Neural progenitor cell (in vitro differentiated cells): ENCODE results near the gene GOLGA3. TPM values are rescaled to one million over a fixed set of nuclear protein-coding genes. Genes with fewer than 3 reads are reported as not detected.

Source experiments
- DNase-seq: peaks from one replicate; pipeline ENCODE4 v3.0.0-alpha.2; 2016; ENCODE audit warnings: low spot score
- H2AFZ ChIP-seq: fragments of 200-600 bp; sonication (generic); replicated peaks from 2 replicates; pipeline ENCODE4 v1.6.1; 2016; ENCODE audit warnings: antibody characterized with exemption
- H3F3A ChIP-seq: fragments of 200-600 bp; sonication (generic); 2 replicates; pipeline ENCODE4 v1.6.1; 2016; ENCODE audit warnings: antibody characterized with exemption, low read depth
- H3K27ac ChIP-seq: fragments of 200-600 bp; sonication (generic); 2 replicates; pipeline ENCODE4 v1.5.1; 2016; ENCODE audit warnings: mild to moderate bottlenecking
- H3K27me3 ChIP-seq: fragments of 200-600 bp; sonication (generic); 2 replicates; pipeline ENCODE4 v1.6.1; 2016; ENCODE audit warnings: mild to moderate bottlenecking, moderate library complexity
- H3K36me3 ChIP-seq: fragments of 200-600 bp; sonication (generic); 2 replicates; pipeline ENCODE4 v1.5.1; 2016
- H3K4me1 ChIP-seq: fragments of 200-600 bp; sonication (generic); 2 replicates; pipeline ENCODE4 v1.6.1; 2016; ENCODE audit warnings: mixed run types
- H3K4me2 ChIP-seq: fragments of 200-600 bp; sonication (generic); 2 replicates; pipeline ENCODE4 v1.6.1; 2016
- H3K4me3 ChIP-seq: fragments of 200-600 bp; sonication (generic); 2 replicates; pipeline ENCODE4 v1.5.1; 2016
- H3K79me2 ChIP-seq: fragments of 200-600 bp; sonication (generic); 2 replicates; pipeline ENCODE4 v1.6.1; 2016; ENCODE audit warnings: low read depth
- H3K9ac ChIP-seq: fragments of 200-600 bp; sonication (generic); 2 replicates; pipeline ENCODE4 v1.6.1; 2016
- H3K9me3 ChIP-seq: fragments of 200-600 bp; sonication (generic); 2 replicates; pipeline ENCODE4 v1.5.1; 2016; ENCODE audit warnings: low read depth
- H4K20me1 ChIP-seq: fragments of 200-600 bp; sonication (generic); 2 replicates; pipeline ENCODE4 v1.6.1; 2016; ENCODE audit warnings: low read depth
- H3K27ac Mint-ChIP-seq: 3 replicates; pipeline ENCODE4 v1.8.0; 2021; ENCODE audit warnings: mixed read lengths
- H3K27me3 Mint-ChIP-seq: 2 replicates; pipeline ENCODE4 v1.8.0; 2022; ENCODE audit warnings: low read depth, mild to moderate bottlenecking, inconsistent platforms, moderate library complexity, mixed read lengths; ENCODE audit not compliant: insufficient read depth
- H3K36me3 Mint-ChIP-seq: 3 replicates; pipeline ENCODE4 v1.8.0; 2021; ENCODE audit warnings: mixed read lengths
- H3K4me1 Mint-ChIP-seq: 3 replicates; pipeline ENCODE4 v1.8.0; 2021; ENCODE audit warnings: mixed read lengths
- H3K4me3 Mint-ChIP-seq: 3 replicates; pipeline ENCODE4 v1.8.0; 2021; ENCODE audit warnings: mild to moderate bottlenecking, moderate library complexity, mixed read lengths
- H3K9me3 Mint-ChIP-seq: 3 replicates; pipeline ENCODE4 v1.8.0; 2020; ENCODE audit warnings: mixed read lengths
- EZH2 ChIP-seq: fragments of 200-600 bp; sonication (generic); IDR thresholded peaks from 2 replicates; pipeline ENCODE4 v1.6.1; 2017; ENCODE audit warnings: antibody characterized with exemption, mild to moderate bottlenecking, moderate library complexity
- EZH2phosphoT487 ChIP-seq: fragments of 200-600 bp; sonication (generic); IDR thresholded peaks from 2 replicates; pipeline ENCODE4 v1.6.1; 2017; ENCODE audit warnings: antibody characterized with exemption
- total RNA-seq: library from RNA; depleted of rRNA; stranded (reverse); fragments of >200 nt; gene quantifications from 2 replicates; pipeline ENCODE4 v1.2.3, GENCODE V29; 2015; ENCODE audit warnings: low replicate concordance
- TF ChIP-seq, protein P1 (sequence below): fragments of 200-600 bp; sonication (generic); IDR thresholded peaks from 2 replicates; pipeline ENCODE4 v1.5.1; 2017; ENCODE audit warnings: antibody characterized with exemption, mild to moderate bottlenecking

The GOLGA3 gene
- total RNA-seq, 1 donor from 2014 or later: 8.5 TPM

- Mint-ChIP-seq H3K27ac (no peak overlapping the region), H3K27me3 (peaks cover 2% of the 10 kb centered on the region), H3K4me1 (peaks cover 5% of the 10 kb centered on the region), H3K36me3 (peaks cover 8% of the 10 kb centered on the region), H3K4me3 (no peak overlapping the region), H3K9me3 (no peaks in the 10 kb centered on the region)
- Histone ChIP-seq H3K9ac (no peak overlapping the region), H4K20me1 (no peaks in the 10 kb centered on the region), H3K79me2 (no peaks in the 10 kb centered on the region), H3K4me2 (no peak overlapping the region), H3K36me3 (no peaks in the 10 kb centered on the region), H3K9me3 (no peaks in the 10 kb centered on the region), H3K27ac (no peak overlapping the region), H2AFZ (no peak overlapping the region), H3K4me1 (peaks cover 4% of the 10 kb centered on the region), H3F3A (peaks cover 21% of the 10 kb centered on the region), H3K27me3 (no peaks in the 10 kb centered on the region), H3K4me3 (no peak overlapping the region)
- DNase-seq: no peak
- TF ChIP-seq, protein P1, sequence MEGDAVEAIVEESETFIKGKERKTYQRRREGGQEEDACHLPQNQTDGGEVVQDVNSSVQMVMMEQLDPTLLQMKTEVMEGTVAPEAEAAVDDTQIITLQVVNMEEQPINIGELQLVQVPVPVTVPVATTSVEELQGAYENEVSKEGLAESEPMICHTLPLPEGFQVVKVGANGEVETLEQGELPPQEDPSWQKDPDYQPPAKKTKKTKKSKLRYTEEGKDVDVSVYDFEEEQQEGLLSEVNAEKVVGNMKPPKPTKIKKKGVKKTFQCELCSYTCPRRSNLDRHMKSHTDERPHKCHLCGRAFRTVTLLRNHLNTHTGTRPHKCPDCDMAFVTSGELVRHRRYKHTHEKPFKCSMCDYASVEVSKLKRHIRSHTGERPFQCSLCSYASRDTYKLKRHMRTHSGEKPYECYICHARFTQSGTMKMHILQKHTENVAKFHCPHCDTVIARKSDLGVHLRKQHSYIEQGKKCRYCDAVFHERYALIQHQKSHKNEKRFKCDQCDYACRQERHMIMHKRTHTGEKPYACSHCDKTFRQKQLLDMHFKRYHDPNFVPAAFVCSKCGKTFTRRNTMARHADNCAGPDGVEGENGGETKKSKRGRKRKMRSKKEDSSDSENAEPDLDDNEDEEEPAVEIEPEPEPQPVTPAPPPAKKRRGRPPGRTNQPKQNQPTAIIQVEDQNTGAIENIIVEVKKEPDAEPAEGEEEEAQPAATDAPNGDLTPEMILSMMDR: no peak
- TF ChIP-seq EZH2: no peak
- no peak for TF ChIP-seq EZH2phosphoT487
Observed at GRCh38 chr12:132772606-132773005, 56.1 kb downstream of the GOLGA3 start.

DNA sequence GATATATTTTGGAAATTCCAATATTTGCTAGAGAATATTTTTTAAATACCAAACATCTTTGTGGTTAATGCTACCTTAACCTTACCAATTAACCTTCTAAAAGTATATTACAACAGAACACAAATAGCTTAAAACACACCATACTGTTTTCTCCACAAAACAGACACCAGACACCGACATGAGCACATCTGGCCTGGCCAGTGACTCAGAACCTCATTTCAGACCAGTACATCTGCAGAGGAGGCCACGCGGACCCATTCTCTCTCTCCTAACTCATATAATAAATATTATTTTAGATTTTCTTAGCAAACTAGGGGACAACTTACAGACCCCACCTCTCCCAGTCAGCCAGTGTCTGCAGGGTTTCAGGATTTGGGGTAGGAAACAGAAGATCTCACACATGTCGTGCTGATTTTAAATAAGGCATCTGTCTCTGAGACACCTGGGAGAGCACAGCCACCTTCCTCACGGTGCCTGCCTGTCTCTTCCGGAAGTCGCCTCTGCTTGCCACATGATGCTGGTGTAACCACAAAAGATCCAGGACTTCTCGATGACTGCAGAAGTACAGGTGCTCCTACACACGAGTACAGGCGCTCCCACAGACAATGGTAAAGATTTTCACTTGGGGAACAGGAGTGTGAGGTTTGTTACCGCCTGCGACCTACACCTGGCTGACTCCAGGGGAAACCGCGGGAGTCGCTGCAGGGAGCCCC, 57.4 kb downstream of the GOLGA3 start:
- H4K20me1 ChIP-seq: no peaks in the 10 kb centered on the region
- H3K4me1 ChIP-seq: peaks cover 4% of the 10 kb centered on the region
- H3K36me3 ChIP-seq: no peaks in the 10 kb centered on the region
- DNase-seq: no peak
- no peak overlapping the region for H3K4me3 Mint-ChIP-seq
- no peak overlapping the region for H3K4me3 ChIP-seq
- H3K4me1 Mint-ChIP-seq: peaks cover 6% of the 10 kb centered on the region
- no peak overlapping the region for H2AFZ ChIP-seq
- no peaks in the 10 kb centered on the region for H3K9me3 ChIP-seq
- H3K4me2 ChIP-seq: no peak overlapping the region
- no peak overlapping the region for H3K9ac ChIP-seq
- no peaks in the 10 kb centered on the region for H3K27me3 ChIP-seq
- H3K27me3 Mint-ChIP-seq: no peaks in the 10 kb centered on the region
- no peak for TF ChIP-seq EZH2
- no peak for TF ChIP-seq EZH2phosphoT487
- TF ChIP-seq, protein P1: no peak
- no peak overlapping the region for H3K27ac ChIP-seq
- H3F3A ChIP-seq: peaks cover 21% of the 10 kb centered on the region
- H3K9me3 Mint-ChIP-seq: no peaks in the 10 kb centered on the region
- H3K79me2 ChIP-seq: no peaks in the 10 kb centered on the region
- H3K27ac Mint-ChIP-seq: no peak overlapping the region
- peaks cover 7% of the 10 kb centered on the region for H3K36me3 Mint-ChIP-seq

- Histone ChIP-seq H3K27ac (no peak overlapping the region), H3K4me2 (no peak overlapping the region), H2AFZ (no peak overlapping the region), H3F3A (peaks cover 35% of the 10 kb centered on the region), H4K20me1 (no peaks in the 10 kb centered on the region), H3K4me1 (peaks cover 4% of the 10 kb centered on the region), H3K4me3 (no peak overlapping the region), H3K27me3 (no peaks in the 10 kb centered on the region), H3K36me3 (no peaks in the 10 kb centered on the region), H3K79me2 (peaks cover 10% of the 10 kb centered on the region), H3K9ac (no peak overlapping the region), H3K9me3 (no peaks in the 10 kb centered on the region)
- TF ChIP-seq, protein P1: no peak
- TF ChIP-seq EZH2phosphoT487: no peak
- TF ChIP-seq EZH2: no peak
- peaks cover 5% of the 10 kb centered on the region for H3K36me3 Mint-ChIP-seq
- no peaks in the 10 kb centered on the region for H3K27me3 Mint-ChIP-seq
- H3K4me1 Mint-ChIP-seq: peaks cover 10% of the 10 kb centered on the region
- H3K9me3 Mint-ChIP-seq: no peaks in the 10 kb centered on the region
- H3K4me3 Mint-ChIP-seq: no peak overlapping the region
- no peak overlapping the region for H3K27ac Mint-ChIP-seq
- DNase-seq: no peak
Observed at GRCh38 chr12:132766380-132767085, 62.1 kb downstream of the GOLGA3 start.
